H1 (cell line): ENCODE results near the gene EPB41L2. TPM values are rescaled to one million over a fixed set of nuclear protein-coding genes. Genes with fewer than 3 reads are reported as not detected.

Experiments
- CTCF ChIA-PET: fragments of 300-600 bp; sonication (Branson Sonifier 250); formaldehyde crosslinking; loops from one replicate; lab custom pipeline; 2021; ENCODE audit not compliant: partially characterized antibody; lab: Charles Lee
- POLR2A ChIA-PET: fragments of 300-600 bp; sonication (Branson Sonifier 250); formaldehyde crosslinking; loops from one replicate; lab custom pipeline; 2021; ENCODE audit warnings: inconsistent platforms; ENCODE audit not compliant: partially characterized antibody; lab: Charles Lee
- DNase-seq, 2 experiments: peaks; one replicate each; pipeline versions ENCODE4 v3.0.0 to v3.0.0-alpha.2; 2010 to 2022; ENCODE audit warnings: low spot score in 2 of 2, low read depth in 1 of 2, mixed read lengths in 1 of 2
- FAIRE-seq: peaks from 2 replicates; lab custom pipeline; 2011; peaks lifted over from hg19 to GRCh38; lab: Jason Lieb, UNC
- H2AFZ ChIP-seq: 2 replicates; pipeline ENCODE4 v1.8.1; 2012; ENCODE audit warnings: low read length, inconsistent platforms
- H2AK5ac ChIP-seq: 2 replicates; pipeline ENCODE4 v1.6.1; 2013; ENCODE audit warnings: low read depth, low read length
- H2BK120ac ChIP-seq: replicated peaks from 2 replicates; pipeline ENCODE3; 2013; ENCODE audit warnings: low read depth, low read length, inconsistent platforms
- H2BK12ac ChIP-seq: 2 replicates; pipeline ENCODE4 v1.6.1; 2013; ENCODE audit warnings: low read depth, low read length
- H2BK15ac ChIP-seq: 2 replicates; pipeline ENCODE4 v1.6.1; 2013; ENCODE audit warnings: low read length
- H2BK20ac ChIP-seq: 2 replicates; pipeline ENCODE4 v1.6.1; 2013; ENCODE audit warnings: low read length
- H2BK5ac ChIP-seq: 2 replicates; pipeline ENCODE4 v1.6.1; 2013; ENCODE audit warnings: low read depth, low read length
- H3K14ac ChIP-seq: 2 replicates; pipeline ENCODE4 v1.6.1; 2013; ENCODE audit warnings: inconsistent platforms; ENCODE audit not compliant: insufficient read length
- H3K18ac ChIP-seq: 2 replicates; pipeline ENCODE4 v1.6.1; 2013; ENCODE audit warnings: low read length; ENCODE audit errors: extremely low read depth
- H3K23ac ChIP-seq: 2 replicates; pipeline ENCODE4 v1.6.1; 2013; ENCODE audit warnings: inconsistent platforms; ENCODE audit not compliant: insufficient read length
- H3K23me2 ChIP-seq: 2 replicates; pipeline ENCODE4 v1.6.1; 2013; ENCODE audit warnings: low read depth, low read length
- H3K27ac ChIP-seq: 2 replicates; pipeline ENCODE4 v1.6.1; 2011; ENCODE audit warnings: low read depth, low read length, inconsistent platforms
- H3K27me3 ChIP-seq, 4 experiments: replicated peaks in 1 of 4; 1 replicate in 1 of 4; 2 replicates in 3 of 4; pipeline versions ENCODE4 v1.6.1 to v1.8.1; 2011 to 2013; ENCODE audit warnings: low read length in 3 of 4, mild to moderate bottlenecking in 3 of 4, inconsistent platforms in 2 of 4, mixed read lengths in 2 of 4, moderate library complexity in 1 of 4; ENCODE audit not compliant: control insufficient read depth in 3 of 4, insufficient read depth in 3 of 4; ENCODE audit errors: extremely low read depth in 1 of 4
- H3K36me3 ChIP-seq, 4 experiments: 2 replicates each; pipeline versions ENCODE4 v1.6.1 to v1.8.1; 2011 to 2013; ENCODE audit warnings: mild to moderate bottlenecking in 4 of 4, low read length in 3 of 4, moderate library complexity in 2 of 4, control low read depth in 1 of 4, inconsistent platforms in 1 of 4; ENCODE audit not compliant: insufficient read depth in 4 of 4, control insufficient read depth in 2 of 4
- H3K4ac ChIP-seq: replicated peaks from 2 replicates; pipeline ENCODE3; 2013; ENCODE audit warnings: low read length, low read depth, mixed read lengths, inconsistent platforms; ENCODE audit not compliant: insufficient read length
- H3K4me1 ChIP-seq, 4 experiments: replicated peaks in 1 of 4; 1 replicate in 1 of 4; 2 replicates in 3 of 4; pipeline versions ENCODE4 v1.6.1 to v1.8.1; 2011 to 2013; ENCODE audit warnings: low read length in 3 of 4, inconsistent platforms in 2 of 4, mixed read lengths in 1 of 4; ENCODE audit not compliant: insufficient read depth in 4 of 4, control insufficient read depth in 3 of 4
- H3K4me2 ChIP-seq, 2 experiments: 2 replicates each; pipeline versions ENCODE4 v1.6.1 to v1.8.1; 2011 to 2013; ENCODE audit warnings: low read depth in 2 of 2, low read length in 2 of 2, control low read depth in 1 of 2, inconsistent platforms in 1 of 2, mild to moderate bottlenecking in 1 of 2; ENCODE audit not compliant: insufficient read depth in 1 of 2
- H3K4me3 ChIP-seq, 4 experiments: fragments of 200-600, 300-600 bp in 1 of 4; sonication (generic), shearing (Covaris generic), sonication (Bioruptor Twin) in 1 of 4; 2 replicates each; pipeline versions ENCODE4 v1.5.1 to v1.8.1; 2011 to 2016; ENCODE audit warnings: low read length in 4 of 4, low read depth in 3 of 4, control low read depth in 2 of 4, inconsistent platforms in 2 of 4, mild to moderate bottlenecking in 2 of 4, mixed read lengths in 1 of 4, moderate library complexity in 1 of 4; ENCODE audit not compliant: insufficient read depth in 2 of 4; ENCODE audit errors: extremely low read depth in 1 of 4
- H3K56ac ChIP-seq: replicated peaks from 2 replicates; pipeline ENCODE3; 2013; ENCODE audit warnings: low read depth, mild to moderate bottlenecking, mixed read lengths, low read length, inconsistent platforms; ENCODE audit not compliant: insufficient read length
- H3K79me1 ChIP-seq: 2 replicates; pipeline ENCODE4 v1.6.1; 2013; ENCODE audit warnings: low read depth, low read length, control low read depth
- H3K79me2 ChIP-seq, 2 experiments: 2 replicates each; pipeline versions ENCODE4 v1.6.1 to v1.8.1; 2012 to 2013; ENCODE audit warnings: low read length in 2 of 2, mild to moderate bottlenecking in 2 of 2, inconsistent platforms in 1 of 2; ENCODE audit not compliant: insufficient read depth in 2 of 2, control insufficient read depth in 1 of 2
- H3K9ac ChIP-seq, 4 experiments: replicated peaks in 1 of 4; 1 replicate in 1 of 4; 2 replicates in 3 of 4; pipeline versions ENCODE4 v1.6.1 to v1.8.1; 2011 to 2013; ENCODE audit warnings: low read depth in 3 of 4, low read length in 3 of 4, control low read depth in 2 of 4, mild to moderate bottlenecking in 2 of 4, moderate library complexity in 2 of 4, inconsistent platforms in 1 of 4; ENCODE audit errors: extremely low read depth in 1 of 4
- H3K9me3 ChIP-seq, 2 experiments: 2 replicates each; pipeline versions ENCODE4 v1.6.1 to v1.8.1; 2012 to 2013; ENCODE audit warnings: mild to moderate bottlenecking in 2 of 2, moderate library complexity in 2 of 2, control low read depth in 1 of 2, inconsistent platforms in 1 of 2, low read depth in 1 of 2, low read length in 1 of 2, mixed read lengths in 1 of 2; ENCODE audit not compliant: insufficient read depth in 2 of 2
- H4K20me1 ChIP-seq, 2 experiments: replicated peaks in 1 of 2; 2 replicates each; pipeline versions ENCODE3 to v1.8.1; 2011 to 2013; ENCODE audit warnings: inconsistent platforms in 2 of 2, low read length in 2 of 2, mild to moderate bottlenecking in 1 of 2; ENCODE audit not compliant: insufficient read depth in 2 of 2, control insufficient read depth in 1 of 2
- H4K5ac ChIP-seq: 2 replicates; pipeline ENCODE4 v1.6.1; 2013; ENCODE audit warnings: low read length, low read depth, mixed read lengths, inconsistent platforms; ENCODE audit not compliant: insufficient read length
- H4K8ac ChIP-seq: 2 replicates; pipeline ENCODE4 v1.8.0; 2013; ENCODE audit warnings: mild to moderate bottlenecking, moderate library complexity, low read length, inconsistent platforms; ENCODE audit not compliant: insufficient read depth; ENCODE audit errors: extremely low read depth
- H4K91ac ChIP-seq: replicated peaks from 2 replicates; pipeline ENCODE3; 2013; ENCODE audit warnings: low read length, mixed read lengths, inconsistent platforms; ENCODE audit not compliant: insufficient read length
- ASH2L ChIP-seq: fragments of 200-600, 300-600 bp; sonication (generic); IDR thresholded peaks from one replicate; pipeline ENCODE4 v1.7.1; 2017; ENCODE audit warnings: low read length
- BCL11A ChIP-seq, 2 experiments: IDR thresholded peaks; one replicate each; pipeline ENCODE4 v1.6.1; 2011; ENCODE audit warnings: low read depth in 2 of 2, low read length in 2 of 2, mild to moderate bottlenecking in 2 of 2
- CBX5 ChIP-seq: fragments of 300-800, 300-1000 bp; sonication (generic); IDR thresholded peaks from 2 replicates; pipeline ENCODE4 v1.7.1; 2016; ENCODE audit warnings: antibody characterized with exemption, low read length, low read depth
- EZH2 ChIP-seq: fragments of 200-600 bp; sonication (generic); IDR thresholded peaks from 2 replicates; pipeline ENCODE4 v1.7.1; 2012; ENCODE audit warnings: low read depth, mild to moderate bottlenecking, moderate library complexity, low read length, inconsistent platforms; ENCODE audit not compliant: severe bottlenecking
- POLR2AphosphoS5 ChIP-seq: IDR thresholded peaks from 2 replicates; pipeline ENCODE4 v1.6.1; 2011; ENCODE audit warnings: low read depth, low read length
- RAD21 ChIP-seq, 2 experiments: IDR thresholded peaks in 1 of 2; conservative IDR thresholded peaks in 1 of 2; 2 replicates each; pipeline ENCODE4 v1.6.1; 2011; ENCODE audit warnings: low read depth in 2 of 2, low read length in 2 of 2, improper control_type of control experiment in 1 of 2, inconsistent platforms in 1 of 2, mild to moderate bottlenecking in 1 of 2, moderate library complexity in 1 of 2
- SP1 ChIP-seq: IDR thresholded peaks from 2 replicates; pipeline ENCODE4 v1.6.1; 2011; ENCODE audit warnings: low read depth, low read length
- SP4 ChIP-seq: IDR thresholded peaks from 2 replicates; pipeline ENCODE4 v1.6.1; 2012; ENCODE audit warnings: low read length, inconsistent platforms
- SRF ChIP-seq: IDR thresholded peaks from 2 replicates; pipeline ENCODE4 v1.6.1; 2011; ENCODE audit warnings: mild to moderate bottlenecking, low read depth, low read length, moderate library complexity
- TEAD4 ChIP-seq: IDR thresholded peaks from 2 replicates; pipeline ENCODE4 v1.6.1; 2012; ENCODE audit warnings: low read depth, low read length, inconsistent platforms, mixed read lengths
- USF2 ChIP-seq: IDR thresholded peaks from 2 replicates; pipeline ENCODE4 v1.6.1; 2011; ENCODE audit warnings: low read length, improper control_type of control experiment
- YY1 ChIP-seq: IDR thresholded peaks from 2 replicates; pipeline ENCODE4 v1.6.1; 2011; ENCODE audit warnings: low read depth, mild to moderate bottlenecking, low read length
- WGBS, 2 experiments: shearing (Covaris generic) in 1 of 2; methylation state at CpG; one replicate each; pipeline versions ENCODE4 v1.1.6 to v1.1.7; 2013 to 2015; ENCODE audit warnings: low lambda C conversion rate in 2 of 2, mixed read lengths in 2 of 2, inconsistent platforms in 1 of 2, low coverage in 1 of 2, missing lambda C conversion rate in 1 of 2; ENCODE audit not compliant: insufficient replicate concordance in 2 of 2, insufficient coverage in 1 of 2, insufficient read length in 1 of 2; ENCODE audit errors: extremely low coverage in 1 of 2, missing lambda C conversion rate in 1 of 2; 5-methylcytosine and 5-hydroxymethylcytosine counted together
- polyA plus RNA-seq, 7 experiments: library from polyadenylated mRNA; depleted of rRNA in 3 of 7; stranded (reverse) in 5 of 7; unstranded in 2 of 7; fragments of >200 nt in 5 of 7; fragments of 200-250 nt in 2 of 7; gene quantifications; 1 replicate in 5 of 7; 2 replicates in 1 of 7; 4 replicates in 1 of 7; pipeline versions ENCODE4 v1.2.1 to v1.2.3, GENCODE V29; 2011 to 2013; ENCODE audit warnings: missing spikeins in 2 of 7, mixed read lengths in 2 of 7
- total RNA-seq: library from RNA; stranded (reverse); fragmentation: NEBNext Ultra II Directional; extraction: Animal tissue kit (Norgen Biotek cat#: 25700); gene quantifications from 2 replicates; pipeline ENCODE4 v1.2.1, GENCODE V29; 2021

The EPB41L2 gene
- total and polyA plus RNA-seq, 2 of the 8 experiments (the other 6 are each of a cell fraction or from before 2014, with no cell fraction given), result 22.5 to 123 TPM

- H3K9me3 ChIP-seq, result no peaks in the 10 kb centered on the region
- peaks cover 4 to 11% (median 6%) of the 10 kb centered on the region in 4 experiments; a peak in 6 of 7 replicates for H3K4me1 ChIP-seq
- H3K23ac ChIP-seq, result no peak overlapping the region
- peak; percentile 84 for FAIRE-seq
- H3K4ac ChIP-seq, result no peak overlapping the region
- H2BK20ac ChIP-seq, result no peak overlapping the region
- H3K23me2 ChIP-seq, result no peaks in the 10 kb centered on the region; the same call in 1 of the 2 replicates
- H3K18ac ChIP-seq, result no peak overlapping the region
- H2BK5ac ChIP-seq, result no peak overlapping the region
- POLR2A ChIA-PET, result no interaction called here
- CTCF ChIA-PET, result interaction anchor here (0.7 to 4.3 kb wide), 16 partner anchors 8 to 522 kb away, joined by 3 to 20 read pairs (median 5); no protein-coding TSS in a partner anchor
- H2BK120ac ChIP-seq, result no peak overlapping the region
- no peaks in the 10 kb centered on the region for H3K27me3 ChIP-seq
- no peak overlapping the region for H3K14ac ChIP-seq
- H3K4me2 ChIP-seq, result no peak overlapping the region
- no peak overlapping the region for H3K56ac ChIP-seq
- no peak overlapping the region for H4K5ac ChIP-seq
- DNase-seq, result no peak
- no peak overlapping the region for H3K9ac ChIP-seq
- no peaks in the 10 kb centered on the region for H3K79me2 ChIP-seq
- H3K36me3 ChIP-seq, result no peaks in the 10 kb centered on the region; a peak in 2 of 8 replicates
- H3K4me3 ChIP-seq, result no peak overlapping the region
- no peak overlapping the region for H4K8ac ChIP-seq
- H2BK12ac ChIP-seq, result no peak overlapping the region
- whole genome bisulfite sequencing, 2 experiments, result 76% methylated on average over 3 of the region's 3 CpGs; no CpG with 5 or more reads in 1 of the 2 experiments
- no peak overlapping the region for H2AFZ ChIP-seq
- no peaks in the 10 kb centered on the region for H3K79me1 ChIP-seq
- H2AK5ac ChIP-seq, result no peak overlapping the region
- no peak overlapping the region for H4K91ac ChIP-seq
- no peak overlapping the region for H2BK15ac ChIP-seq
- no peaks in the 10 kb centered on the region for H4K20me1 ChIP-seq
- no peak overlapping the region for H3K27ac ChIP-seq
- peak; percentile 88 to 90 for TF ChIP-seq RAD21 (IDR thresholded peaks at IDR 0.05 in 1 of 2, conservative IDR thresholded peaks at IDR 0.05 in 1 of 2; ENCODE audit: low read depth in 2 of 2, low read length in 2 of 2)
- TF ChIP-seq BCL11A (IDR thresholded peaks at IDR 0.05; ENCODE audit: low read depth in 2 of 2, low read length in 2 of 2), result no peak
- TF ChIP-seq USF2, result no peak
- no peak for TF ChIP-seq CBX5
- no peak for TF ChIP-seq YY1
- no peak for TF ChIP-seq SP1
- no peak for TF ChIP-seq EZH2
- no peak for TF ChIP-seq ASH2L
- TF ChIP-seq SP4, result no peak
- peak; percentile 30; the same call in 1 of the 2 replicates for TF ChIP-seq TEAD4
- no peak for TF ChIP-seq SRF
- TF ChIP-seq POLR2AphosphoS5, result no peak
These were observed 219.3 kb downstream of the EPB41L2 start for GRCh38 chr6:130843575-130844320.
